Measurements from ENCODE around the gene SLC26A11.

The SLC26A11 gene

GRCh38 chr17:80264205-80265075, 44.2 kb downstream of the SLC26A11 start:
- no peak for DNase-seq (ENCODE audit: low read depth)
- TF ChIP-seq CTCF (conservative IDR thresholded peaks at IDR 0.05; ENCODE audit: low read depth, low read length): no peak
- no peak overlapping the region for H3K4me3 ChIP-seq (ENCODE audit: low read length)

GRCh38 chr17:80265205-80266068, 45.2 kb downstream of the SLC26A11 start:
- no peak for DNase-seq (ENCODE audit: low read depth)
- no peak for TF ChIP-seq CTCF (conservative IDR thresholded peaks at IDR 0.05; ENCODE audit: low read depth, low read length)
- no peak overlapping the region for H3K4me3 ChIP-seq (ENCODE audit: low read length)

GRCh38 chr17:80267391-80267790, 47.2 kb downstream of the SLC26A11 start:
- H3K4me3 ChIP-seq (ENCODE audit: low read length): no peak overlapping the region
- no peak for DNase-seq (ENCODE audit: low read depth)
- TF ChIP-seq CTCF (conservative IDR thresholded peaks at IDR 0.05; ENCODE audit: low read depth, low read length): no peak

- no peak overlapping the region for H3K4me3 ChIP-seq (ENCODE audit: low read length)
- no peak for DNase-seq (ENCODE audit: low read depth)
- no peak for TF ChIP-seq CTCF (conservative IDR thresholded peaks at IDR 0.05; ENCODE audit: low read depth, low read length)
Observed at GRCh38 chr17:80268427-80268826, 48.2 kb downstream of the SLC26A11 start.

- H3K4me3 ChIP-seq (ENCODE audit: low read length): no peak overlapping the region
- TF ChIP-seq CTCF (conservative IDR thresholded peaks at IDR 0.05; ENCODE audit: low read depth, low read length): no peak
- DNase-seq (ENCODE audit: low read depth): no peak
Observed at GRCh38 chr17:80269405-80269807, 49.2 kb downstream of the SLC26A11 start.

GRCh38 chr17:80270104-80270503, 49.9 kb downstream of the SLC26A11 start:
- no peak for TF ChIP-seq CTCF (conservative IDR thresholded peaks at IDR 0.05; ENCODE audit: low read depth, low read length)
- peak; percentile 33 for DNase-seq (ENCODE audit: low read depth)
- no peak overlapping the region for H3K4me3 ChIP-seq (ENCODE audit: low read length)

Data from retinal pigment epithelial cell (primary cell).